ENCODE results near the gene ZNF350.
"Not testable (repeated sequence)": the region's sequence is repeated elsewhere in the genome, so short reads cannot be mapped to it uniquely, and the experiment has no call there.

Gene ZNF350

GRCh38 chr19:51970718-51971117 is 15.9 kb downstream of the ZNF350 start:
- DNase-seq, result no peak

GRCh38 chr19:51965583-51965982 is 21.1 kb downstream of the ZNF350 start:
- no peak for DNase-seq

GRCh38 chr19:51960621-51961233 is 25.9 kb downstream of the ZNF350 start:
- not testable (repeated sequence) for DNase-seq

- DNase-seq, result no peak
Measured at GRCh38 chr19:51959791-51960190, 26.8 kb downstream of the ZNF350 start.

DNA sequence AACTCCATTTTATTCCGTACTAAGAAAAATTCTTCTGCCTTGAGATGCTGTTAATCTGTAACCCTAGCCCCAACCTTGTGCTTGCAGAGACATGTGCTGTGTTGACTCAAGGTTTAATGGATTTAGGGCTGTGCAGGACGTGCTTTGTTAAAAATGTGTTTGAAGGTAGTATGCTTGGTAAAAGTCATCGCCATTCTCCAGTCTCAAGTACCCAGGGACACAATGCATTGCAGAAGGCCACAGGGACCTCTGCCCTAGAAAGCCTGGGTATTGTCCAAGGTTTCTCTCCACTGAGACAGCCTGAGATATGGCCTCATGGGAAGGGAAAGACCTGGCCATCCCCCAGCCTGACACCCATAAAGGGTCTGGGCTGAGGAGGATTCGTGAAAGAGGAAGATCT is 28.8 kb downstream of the ZNF350 start:
- DNase-seq, result not testable (repeated sequence)

- DNase-seq, result no peak
Measured at GRCh38 chr19:51948975-51949374, 37.7 kb downstream of the ZNF350 start.

DNA sequence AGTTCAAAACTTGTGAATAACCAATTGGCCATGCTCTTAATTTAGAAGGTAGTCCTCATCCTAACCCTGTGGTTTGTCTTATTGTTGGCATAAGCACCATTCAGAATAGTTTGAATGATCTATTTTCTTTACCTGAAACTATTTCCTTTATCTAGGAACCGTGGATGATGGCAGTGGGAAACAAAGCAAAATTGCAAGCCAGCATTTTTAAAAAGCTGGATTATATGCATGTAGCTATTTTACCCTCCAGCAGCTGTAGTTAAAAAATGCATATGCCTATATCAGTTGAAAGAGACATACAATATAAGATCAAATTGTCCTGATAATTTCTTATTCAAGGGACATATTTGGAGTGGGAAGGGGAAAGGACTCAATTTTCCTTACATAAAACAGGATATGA is 40.0 kb downstream of the ZNF350 start:
- DNase-seq, result no peak

DNA sequence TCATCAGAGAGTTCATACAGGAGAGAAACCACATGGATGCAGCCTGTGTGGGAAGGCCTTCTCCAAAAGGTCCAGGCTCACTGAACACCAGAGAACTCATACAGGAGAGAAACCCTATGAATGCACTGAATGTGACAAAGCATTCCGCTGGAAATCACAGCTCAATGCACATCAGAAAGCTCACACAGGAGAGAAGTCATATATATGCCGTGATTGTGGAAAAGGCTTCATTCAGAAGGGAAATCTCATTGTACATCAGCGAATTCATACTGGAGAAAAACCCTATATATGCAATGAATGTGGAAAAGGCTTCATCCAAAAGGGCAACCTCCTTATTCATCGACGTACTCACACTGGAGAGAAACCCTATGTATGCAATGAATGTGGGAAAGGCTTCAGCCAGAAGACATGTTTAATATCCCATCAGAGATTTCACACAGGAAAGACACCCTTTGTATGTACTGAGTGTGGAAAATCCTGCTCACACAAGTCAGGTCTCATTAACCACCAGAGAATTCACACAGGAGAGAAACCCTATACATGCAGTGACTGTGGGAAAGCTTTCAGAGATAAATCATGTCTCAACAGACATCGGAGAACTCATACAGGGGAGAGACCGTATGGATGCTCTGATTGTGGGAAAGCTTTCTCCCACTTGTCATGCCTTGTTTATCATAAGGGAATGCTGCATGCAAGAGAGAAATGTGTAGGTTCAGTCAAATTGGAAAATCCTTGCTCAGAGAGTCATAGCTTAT is 41.7 kb downstream of the ZNF350 start:
- no peak for DNase-seq

GRCh38 chr19:51938936-51939335 is 47.7 kb downstream of the ZNF350 start:
- DNase-seq, result no peak

DNA sequence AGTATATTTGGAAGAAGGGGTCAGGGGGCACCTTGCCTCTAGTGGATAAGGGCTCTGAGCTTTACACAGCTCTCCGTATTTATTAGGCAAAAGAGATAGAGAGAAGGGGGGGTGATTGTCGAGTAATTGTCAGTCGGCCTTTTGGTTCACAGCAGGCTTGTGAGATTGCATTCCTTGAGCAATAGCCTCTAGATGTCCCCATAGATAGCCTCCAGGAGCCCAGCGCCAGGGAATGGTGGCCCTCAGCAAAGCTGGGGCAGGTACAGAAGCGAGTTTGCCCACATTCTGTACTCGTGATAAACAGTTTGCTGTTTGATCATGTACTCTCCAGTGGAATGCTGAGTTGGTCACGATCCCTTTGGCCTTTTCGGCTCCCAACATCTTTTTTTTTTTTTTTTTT is 54.7 kb downstream of the ZNF350 start:
- DNase-seq, result no peak

- DNase-seq, result no peak
Measured at GRCh38 chr19:51927859-51928258, 58.8 kb downstream of the ZNF350 start.

GRCh38 chr19:51926784-51927741 is 59.6 kb downstream of the ZNF350 start, which contains the start of gene ZNF613:
Gene ZNF613, plus strand, starts transcription at chr19:51927472. Its CDS starts 8,749 bp downstream, at chr19:51936221.
- peak; percentile 99 for DNase-seq

- no peak for DNase-seq
Measured at GRCh38 chr19:51926426-51926783, 60.2 kb downstream of the ZNF350 start.

DNA sequence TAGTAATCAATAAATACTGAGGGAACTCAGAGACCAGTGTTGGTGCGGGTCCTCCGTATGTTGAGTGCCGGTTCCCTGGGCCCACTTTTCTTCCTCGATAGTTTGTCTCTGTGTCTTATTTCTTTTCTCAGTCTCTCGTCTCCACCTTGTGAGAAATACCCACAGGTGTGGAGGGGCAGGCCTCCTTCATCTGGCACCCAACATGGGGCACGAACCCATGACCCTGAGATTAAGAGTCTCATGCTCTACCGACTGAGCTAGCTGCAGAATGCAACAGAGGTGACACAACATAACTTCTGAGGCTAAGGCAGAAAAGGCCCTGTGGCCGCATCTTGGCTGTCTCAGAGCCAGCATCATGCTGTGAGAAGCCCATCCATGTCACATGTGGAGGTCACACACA is 64.7 kb downstream of the ZNF350 start:
- no peak for DNase-seq

DNA sequence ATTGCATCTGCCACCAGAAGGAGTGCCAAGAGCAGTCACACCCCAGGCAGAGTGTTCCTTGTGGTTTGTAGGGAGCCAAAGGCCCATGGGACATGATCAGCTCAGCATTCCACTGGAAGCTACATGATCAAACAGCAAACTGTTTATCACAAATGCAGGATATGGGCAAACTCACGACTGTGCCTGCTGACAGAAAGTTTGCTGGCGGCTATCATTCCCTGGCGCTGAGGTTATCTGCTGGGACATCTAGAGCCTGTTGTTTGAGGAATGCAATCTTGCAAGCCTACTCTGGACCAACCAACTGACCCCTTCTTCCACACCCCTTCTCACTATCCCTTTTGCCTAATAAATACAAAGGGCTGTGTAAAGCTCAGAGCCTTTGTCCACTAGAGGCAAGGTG is 67.0 kb downstream of the ZNF350 start:
- DNase-seq, result no peak

GRCh38 chr19:51916167-51916566 is 70.5 kb downstream of the ZNF350 start:
- no peak for DNase-seq

- DNase-seq, result no peak
Measured at GRCh38 chr19:51915324-51915867, 71.2 kb downstream of the ZNF350 start.
